ENCODE measurements around the gene TMEM131L.

DNA sequence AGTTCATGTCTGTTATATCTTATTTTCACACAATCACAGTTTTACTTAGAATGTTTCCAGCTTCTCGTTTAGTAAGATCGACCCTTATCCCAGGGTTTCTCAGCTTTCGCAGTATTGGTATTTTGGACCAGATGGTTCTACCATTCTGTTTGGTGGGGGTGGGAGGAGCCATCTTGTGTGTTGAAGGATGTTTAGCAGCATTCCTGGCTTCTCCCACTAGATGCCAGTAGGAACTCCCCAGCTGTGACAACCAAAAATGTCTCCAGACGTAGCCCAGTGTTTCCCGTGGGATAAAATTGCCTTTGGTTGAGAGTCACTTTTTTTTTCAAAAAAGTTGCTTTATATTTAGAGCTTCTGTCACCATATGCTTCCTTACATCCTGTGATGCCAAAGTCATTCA is 127.0 kb downstream of the TMEM131L start:
- TF ChIP-seq, protein P1, sequence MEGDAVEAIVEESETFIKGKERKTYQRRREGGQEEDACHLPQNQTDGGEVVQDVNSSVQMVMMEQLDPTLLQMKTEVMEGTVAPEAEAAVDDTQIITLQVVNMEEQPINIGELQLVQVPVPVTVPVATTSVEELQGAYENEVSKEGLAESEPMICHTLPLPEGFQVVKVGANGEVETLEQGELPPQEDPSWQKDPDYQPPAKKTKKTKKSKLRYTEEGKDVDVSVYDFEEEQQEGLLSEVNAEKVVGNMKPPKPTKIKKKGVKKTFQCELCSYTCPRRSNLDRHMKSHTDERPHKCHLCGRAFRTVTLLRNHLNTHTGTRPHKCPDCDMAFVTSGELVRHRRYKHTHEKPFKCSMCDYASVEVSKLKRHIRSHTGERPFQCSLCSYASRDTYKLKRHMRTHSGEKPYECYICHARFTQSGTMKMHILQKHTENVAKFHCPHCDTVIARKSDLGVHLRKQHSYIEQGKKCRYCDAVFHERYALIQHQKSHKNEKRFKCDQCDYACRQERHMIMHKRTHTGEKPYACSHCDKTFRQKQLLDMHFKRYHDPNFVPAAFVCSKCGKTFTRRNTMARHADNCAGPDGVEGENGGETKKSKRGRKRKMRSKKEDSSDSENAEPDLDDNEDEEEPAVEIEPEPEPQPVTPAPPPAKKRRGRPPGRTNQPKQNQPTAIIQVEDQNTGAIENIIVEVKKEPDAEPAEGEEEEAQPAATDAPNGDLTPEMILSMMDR (IDR thresholded peaks at IDR 0.05; ENCODE audit: low read length), result no peak
- TF ChIP-seq EZH2 (IDR thresholded peaks at IDR 0.05; ENCODE audit: borderline replicate concordance, low read length), result no peak

Data from OCI-LY1 (cell line).